Measurements from ENCODE around the gene PARD3B.

PARD3B gene

DNA sequence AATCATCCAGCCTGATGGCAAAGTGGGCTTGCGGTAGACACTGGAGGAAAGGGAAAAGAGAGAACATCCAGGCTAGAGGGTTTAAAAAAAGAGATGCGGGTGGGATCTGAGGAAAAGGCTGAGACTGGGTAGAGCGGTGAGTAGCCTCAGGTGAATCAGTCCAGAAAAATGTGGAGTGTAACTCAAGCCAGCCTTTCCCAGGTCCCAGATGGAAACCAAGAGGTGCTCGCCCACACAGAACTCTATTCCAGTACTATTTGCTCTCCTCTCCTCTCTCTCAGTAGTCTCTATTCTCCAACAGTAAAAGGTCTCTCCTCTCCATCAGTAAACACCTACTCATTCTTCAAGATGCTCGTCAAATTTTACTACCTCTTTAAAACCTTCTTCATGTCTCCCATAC lies 1098.7 kb downstream of the PARD3B start:
- DNase-seq, result no peak

DNA sequence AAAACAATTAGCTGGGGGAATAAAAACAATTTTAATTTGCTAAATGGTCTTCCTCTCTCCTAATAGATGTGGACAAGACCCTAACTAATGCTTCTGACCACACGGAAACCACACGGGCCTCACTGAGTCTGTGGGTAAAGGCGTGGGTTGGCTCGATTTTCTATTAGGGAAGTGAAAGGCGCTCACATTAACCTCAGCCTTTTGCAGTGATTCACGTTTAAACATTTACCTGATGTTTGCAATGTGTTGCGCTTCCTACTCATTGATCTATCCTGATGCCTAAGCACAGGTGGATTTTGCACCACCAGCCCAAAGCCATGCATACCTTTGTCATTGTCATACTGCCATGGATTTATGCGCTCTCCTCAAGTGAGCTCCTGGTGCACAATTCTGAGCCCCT lies 1101.4 kb downstream of the PARD3B start:
- DNase-seq, result no peak

DNA sequence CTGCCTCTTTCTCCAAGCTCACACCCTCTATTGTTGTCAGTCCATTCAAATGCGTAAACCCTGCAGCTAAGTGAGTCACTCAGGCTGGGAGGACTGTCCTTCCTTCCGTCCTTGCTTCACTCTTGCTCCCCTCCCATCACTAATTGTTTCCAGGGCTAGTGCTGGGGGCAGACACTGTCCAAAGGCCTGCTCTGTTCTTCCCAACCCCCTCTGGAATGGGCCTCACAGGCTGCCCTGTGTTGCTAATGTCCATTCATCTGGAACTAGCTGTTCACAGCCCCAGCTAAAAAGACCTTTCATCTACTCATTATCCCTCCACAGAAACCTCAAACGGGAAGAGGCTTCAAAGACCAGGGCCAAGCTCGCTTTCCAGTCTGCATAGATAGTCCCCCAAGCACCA lies 1105.2 kb downstream of the PARD3B start:
- no peak for DNase-seq

DNA sequence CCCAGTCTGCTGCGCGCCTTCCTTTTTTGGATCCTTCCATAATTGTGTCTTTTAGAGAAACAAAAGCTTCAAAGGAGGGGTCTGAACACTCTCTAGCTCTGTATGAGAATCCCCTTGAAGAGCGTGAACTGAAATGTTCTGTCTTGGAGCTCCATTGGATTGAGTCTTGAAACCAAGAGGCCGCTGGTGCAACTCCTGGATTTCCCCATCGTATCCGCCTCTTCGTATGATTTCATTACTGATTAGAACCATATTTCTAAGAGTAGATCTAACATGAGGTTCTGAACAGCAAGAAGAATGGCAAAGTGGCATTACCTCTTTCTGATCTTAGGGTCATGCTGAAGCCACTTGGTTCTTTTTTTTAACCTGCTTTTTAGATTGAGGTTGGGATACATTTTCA lies 1105.7 kb downstream of the PARD3B start:
- DNase-seq, result no peak

DNA sequence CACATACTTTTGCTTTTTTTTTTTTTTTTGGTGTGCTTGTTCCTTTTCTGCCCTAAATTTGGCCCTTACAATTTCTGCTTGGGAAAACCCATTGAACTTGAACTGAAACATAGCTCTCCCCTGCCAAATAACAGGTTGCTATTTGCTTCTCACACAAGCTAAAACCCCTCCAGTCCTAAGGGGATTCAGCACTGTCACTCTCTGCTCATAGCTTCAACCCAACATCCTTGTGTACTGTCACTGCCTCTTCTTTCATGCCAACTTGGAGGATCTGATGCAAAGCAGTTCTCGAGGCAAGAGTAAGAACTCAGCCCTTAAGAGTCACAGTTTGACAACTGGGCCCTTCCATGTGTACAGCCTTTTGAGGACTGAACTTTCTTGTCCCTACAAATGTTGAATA lies 1106.4 kb downstream of the PARD3B start:
- no peak for DNase-seq

DNA sequence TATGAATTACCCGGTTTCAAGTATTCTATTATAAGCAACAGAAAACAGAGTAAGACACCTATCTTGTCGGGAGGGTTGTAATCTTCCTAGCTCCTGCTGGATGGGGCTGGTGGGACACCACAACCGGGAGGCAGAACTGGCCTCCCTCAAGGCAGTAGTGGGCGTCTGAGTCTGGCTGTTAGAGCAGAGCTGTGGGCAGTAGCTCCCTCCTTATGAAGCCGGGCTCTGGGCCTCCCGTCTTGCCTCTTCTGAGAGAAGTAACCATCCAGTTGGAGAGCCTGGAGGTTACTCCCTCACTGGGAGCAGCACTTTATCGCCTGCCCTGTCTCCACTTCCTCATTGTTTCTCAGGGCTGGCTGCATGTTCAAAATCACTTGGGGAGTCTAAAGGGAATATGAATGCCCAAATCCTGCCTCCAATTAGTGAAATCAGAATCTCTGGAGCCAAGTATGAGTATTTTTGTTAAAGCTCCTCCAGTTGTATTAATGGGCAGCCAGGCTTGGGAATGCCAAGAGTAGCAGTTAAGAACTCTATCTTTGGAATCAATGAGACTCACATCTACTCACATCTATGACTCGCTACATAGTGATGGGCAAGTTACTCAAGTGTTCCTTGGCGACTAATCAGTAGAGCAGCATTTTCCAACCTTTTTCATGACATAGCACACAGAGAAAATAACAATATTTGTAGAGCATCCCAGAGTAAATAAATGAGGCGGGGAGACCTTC lies 1109.8 kb downstream of the PARD3B start:
- DNase-seq, result no peak

DNA sequence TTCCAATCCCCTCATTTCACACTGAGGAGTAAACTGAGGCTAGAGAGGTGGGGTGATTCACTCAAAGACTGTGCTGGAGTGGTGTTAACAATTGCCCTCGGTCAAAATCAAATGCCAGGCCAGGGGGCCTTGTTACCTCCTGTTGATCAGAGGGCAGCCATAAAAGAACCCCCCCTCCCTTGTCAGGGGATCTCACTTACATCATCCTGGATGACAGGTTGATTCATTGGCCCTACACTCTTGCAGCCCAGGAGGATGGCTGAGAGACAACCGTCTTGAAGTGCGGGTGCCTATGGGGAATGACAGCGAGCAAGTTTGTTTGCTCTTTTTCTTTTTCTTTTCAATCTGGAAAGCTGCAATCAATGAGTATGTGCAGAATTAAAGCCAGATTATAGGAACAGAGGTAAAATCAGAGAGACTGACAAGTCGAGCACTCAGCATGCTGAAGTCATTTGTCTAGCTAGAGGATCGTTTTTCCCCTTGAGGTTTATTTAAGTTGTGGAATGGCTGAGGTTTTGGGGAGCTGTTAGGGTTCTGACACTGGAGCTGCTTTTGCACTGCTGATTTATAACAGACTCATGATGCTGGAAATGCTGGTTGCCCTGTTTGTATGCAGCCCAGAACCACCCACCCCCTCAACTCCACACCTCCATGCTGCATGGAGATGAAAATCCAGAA lies 1110.6 kb downstream of the PARD3B start:
- DNase-seq, result no peak

DNA sequence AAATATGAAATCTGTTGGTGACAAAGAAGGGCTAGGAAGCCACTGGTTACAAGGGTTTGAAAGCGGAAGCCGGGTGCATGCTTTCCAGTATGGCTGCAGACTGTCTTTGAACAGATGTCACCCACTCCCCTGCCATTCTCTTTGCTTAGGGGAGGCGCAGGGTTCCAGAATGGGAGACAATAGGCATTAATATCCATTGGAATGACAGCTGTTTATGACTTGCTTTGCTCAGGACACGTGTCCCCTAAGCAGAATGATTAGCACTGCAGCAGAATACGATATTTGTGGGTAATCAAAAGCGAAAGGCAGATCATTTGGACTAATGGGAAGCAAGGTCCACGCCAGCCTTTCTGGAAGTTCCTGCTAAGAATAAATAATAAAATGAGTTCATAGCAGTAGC lies 1111.2 kb downstream of the PARD3B start:
- no peak for DNase-seq

DNA sequence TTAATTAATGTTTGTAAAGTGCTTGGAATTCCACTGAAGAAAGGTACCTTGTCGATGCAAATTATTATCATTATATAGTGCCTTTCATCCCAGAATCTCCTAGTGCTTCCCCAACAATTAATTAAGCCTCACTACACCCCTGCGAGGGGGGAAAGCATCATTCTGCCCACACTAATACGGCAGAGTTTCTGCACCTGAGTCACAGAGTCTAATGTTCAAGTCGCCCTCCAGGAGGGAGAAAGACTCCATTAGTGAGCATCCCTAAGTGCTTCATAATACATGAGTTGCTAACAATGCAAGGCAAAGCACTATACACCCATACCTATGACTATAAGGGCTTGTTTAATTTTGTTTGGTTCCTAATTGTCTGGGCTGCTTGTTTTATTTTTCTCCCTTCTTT lies 1111.7 kb downstream of the PARD3B start:
- no peak for DNase-seq

DNA sequence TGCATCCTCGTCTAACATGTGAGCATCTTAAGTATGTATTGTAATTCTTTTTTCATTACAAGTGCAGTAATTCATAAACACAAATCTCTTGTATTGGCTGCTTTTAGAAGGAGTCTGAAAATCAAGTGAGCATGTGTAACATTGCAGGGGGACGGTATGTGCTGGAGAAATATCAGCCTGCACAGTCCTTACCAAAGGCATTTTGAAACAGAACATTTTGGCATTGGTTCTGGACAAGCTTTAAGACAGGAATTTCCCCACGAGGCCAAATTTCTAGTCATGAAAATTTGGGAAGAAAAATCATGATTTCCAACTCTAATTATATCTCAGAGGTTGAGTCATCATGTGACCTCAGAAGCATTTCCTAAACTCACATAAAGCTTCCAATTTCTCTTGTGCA lies 1112.3 kb downstream of the PARD3B start:
- no peak for DNase-seq

DNA sequence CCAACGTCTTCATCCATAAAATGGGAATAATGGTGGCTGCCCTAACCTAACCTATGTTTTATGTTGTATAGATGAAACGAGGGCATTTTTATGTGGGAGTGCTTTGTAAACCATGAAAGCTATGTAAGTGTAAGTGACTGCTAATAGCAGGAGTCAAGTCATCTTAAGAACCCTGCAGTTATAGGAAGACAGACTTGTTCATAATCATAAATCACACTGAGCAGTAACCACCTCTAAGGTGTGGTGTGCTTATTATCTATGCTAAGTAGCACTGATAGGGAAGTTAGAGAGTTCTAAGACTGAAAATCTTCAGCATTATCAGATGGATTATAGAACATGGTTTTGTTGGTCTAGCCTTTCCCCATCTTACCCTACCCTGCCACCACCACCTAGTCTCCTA lies 1112.8 kb downstream of the PARD3B start:
- DNase-seq, result no peak

DNA sequence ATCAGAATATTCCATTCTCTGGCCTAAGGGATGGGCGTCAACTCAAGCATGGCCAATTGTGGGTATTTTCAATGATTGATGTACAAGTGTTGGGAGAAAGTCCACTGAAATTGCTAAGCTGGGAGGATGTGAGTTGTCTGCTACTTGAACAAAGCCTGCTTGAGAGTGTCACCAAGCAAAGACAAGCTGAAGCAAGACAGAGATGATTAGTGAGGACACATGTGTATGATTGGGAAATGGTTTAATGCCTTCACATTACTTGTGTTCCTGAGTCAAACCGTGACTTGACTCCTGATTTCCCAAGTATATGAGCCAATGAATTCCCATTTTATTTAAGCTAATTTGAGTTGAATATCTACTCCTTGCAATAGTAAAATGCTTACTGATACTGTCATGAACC lies 1113.3 kb downstream of the PARD3B start:
- DNase-seq, result no peak

DNA sequence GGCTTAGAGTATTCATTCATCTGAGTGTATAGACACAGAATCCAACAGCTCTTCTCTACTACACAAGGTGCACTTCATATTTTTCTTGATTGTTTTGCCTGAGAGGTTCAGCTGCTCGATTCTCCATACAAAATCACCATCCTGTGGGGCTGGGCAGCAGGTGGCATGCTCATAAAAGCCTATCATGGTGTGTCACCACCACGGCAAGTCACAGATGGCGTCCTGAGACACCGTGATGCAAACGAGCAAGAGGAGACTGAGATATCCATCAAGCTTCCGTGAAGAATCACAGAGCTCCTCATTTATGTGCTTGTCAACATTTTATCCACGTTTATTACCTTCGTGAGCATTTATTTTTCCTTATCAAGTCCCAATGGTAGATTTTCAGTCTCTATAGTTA lies 1114.6 kb downstream of the PARD3B start:
- peak; percentile 64 for DNase-seq

DNA sequence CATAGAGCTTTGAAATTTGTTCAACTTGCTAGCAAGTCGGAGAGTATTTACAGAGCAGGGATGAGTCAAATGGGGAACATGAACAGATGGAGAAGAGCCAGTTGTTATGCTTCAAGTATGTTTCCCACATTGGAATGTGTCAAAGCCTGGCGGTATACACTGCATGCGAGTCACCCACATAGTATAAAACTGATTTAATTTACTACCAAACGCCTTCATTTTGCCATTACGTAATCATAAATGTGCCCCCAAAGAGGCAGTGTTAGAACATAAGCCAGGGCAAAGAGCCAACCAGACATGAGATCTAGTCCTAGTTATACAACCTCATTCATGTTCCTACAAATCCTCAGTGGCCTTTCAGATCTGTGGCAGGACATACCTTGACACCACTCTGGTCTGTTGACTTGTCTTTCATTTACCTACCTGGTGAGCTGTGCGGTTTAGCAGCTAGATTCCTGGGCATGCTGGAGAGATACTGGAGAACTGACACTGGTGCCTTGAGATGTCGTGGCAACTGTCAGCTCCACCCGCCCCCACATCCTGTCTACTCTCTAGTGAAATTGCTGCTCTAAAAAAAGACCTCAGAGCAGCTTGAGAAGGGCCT lies 1115.3 kb downstream of the PARD3B start:
- DNase-seq, result peak; percentile 75

DNA sequence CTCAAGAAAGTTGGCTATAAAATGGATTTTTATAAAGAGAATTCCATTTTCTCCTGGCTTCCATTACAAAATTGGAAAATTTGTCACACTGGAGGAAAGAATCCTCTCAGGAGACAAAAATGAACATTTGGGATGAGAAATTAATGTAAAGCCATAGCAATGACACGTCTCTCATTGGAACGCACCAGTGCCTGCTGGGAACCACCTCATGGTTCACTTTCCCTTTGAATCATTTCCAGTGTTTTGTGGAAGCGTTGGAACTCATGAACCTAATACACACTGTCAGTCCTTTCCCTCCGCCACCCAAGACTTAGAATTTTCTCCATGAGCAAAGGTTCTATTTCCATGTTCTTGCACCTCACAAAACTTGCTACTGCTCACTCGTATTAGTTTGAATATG lies 1116.0 kb downstream of the PARD3B start:
- DNase-seq, result no peak

DNA sequence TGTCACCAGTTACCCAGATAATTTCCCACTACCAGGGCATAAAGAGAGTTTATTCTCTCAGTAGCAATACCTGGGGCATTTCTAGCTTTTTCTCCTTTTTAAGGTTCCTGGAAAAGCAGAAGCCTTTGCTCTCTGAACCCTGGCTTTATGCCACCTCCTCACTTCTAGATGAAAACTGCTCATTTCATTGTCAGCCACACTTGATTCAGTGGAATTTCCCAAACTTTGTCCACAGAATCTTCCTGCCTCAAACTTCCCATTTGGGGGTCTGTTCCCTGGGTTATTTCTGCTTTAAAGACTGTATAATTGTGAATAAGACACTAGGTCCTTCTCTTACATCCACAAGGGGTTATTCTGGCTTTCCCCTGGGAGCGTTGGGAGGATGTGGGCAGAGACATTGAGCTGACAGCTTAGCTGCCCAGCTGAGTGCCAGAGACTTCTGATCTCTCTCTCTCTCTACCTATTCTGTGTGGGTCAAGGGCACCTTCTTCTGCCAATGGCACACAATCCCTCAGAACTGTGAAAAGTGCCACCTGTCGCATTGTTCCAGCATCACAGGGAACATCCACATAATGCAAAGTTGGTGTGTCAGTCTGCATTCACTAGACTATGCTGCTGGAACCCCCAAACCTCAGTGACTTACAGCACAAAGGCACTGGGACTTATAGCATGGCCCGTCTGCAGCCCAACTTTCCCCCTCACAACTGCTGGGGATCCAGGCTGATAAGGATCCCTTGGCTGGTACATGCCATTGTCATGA lies 1117.1 kb downstream of the PARD3B start:
- no peak for DNase-seq

DNA sequence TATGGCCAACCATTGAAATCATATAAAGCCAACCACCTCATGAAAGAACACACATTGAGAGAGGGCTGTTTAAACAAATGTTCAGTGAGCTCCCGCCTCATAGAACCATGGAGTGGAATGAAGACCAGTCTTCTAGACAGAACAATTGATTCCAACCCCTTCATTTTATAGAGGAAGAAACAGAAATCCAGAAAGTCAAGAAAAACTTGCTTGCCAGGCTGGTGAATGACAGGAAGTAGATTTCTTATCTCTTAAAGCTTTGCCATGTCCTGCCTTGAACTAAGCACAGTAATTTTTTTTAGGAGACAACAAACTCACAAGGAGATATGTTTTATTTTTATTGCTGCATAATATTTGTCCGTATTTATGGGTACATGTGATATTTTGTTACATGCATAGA lies 1120.5 kb downstream of the PARD3B start:
- DNase-seq, result no peak
